Measurements from ENCODE around the gene ACP2. TPM values are rescaled to one million over a fixed set of nuclear protein-coding genes. Genes with fewer than 3 reads are reported as not detected.

The ACP2 gene
- total and polyA plus RNA-seq, 4 donors, result 40.3 to 94.4 (median 79.3) TPM

DNA sequence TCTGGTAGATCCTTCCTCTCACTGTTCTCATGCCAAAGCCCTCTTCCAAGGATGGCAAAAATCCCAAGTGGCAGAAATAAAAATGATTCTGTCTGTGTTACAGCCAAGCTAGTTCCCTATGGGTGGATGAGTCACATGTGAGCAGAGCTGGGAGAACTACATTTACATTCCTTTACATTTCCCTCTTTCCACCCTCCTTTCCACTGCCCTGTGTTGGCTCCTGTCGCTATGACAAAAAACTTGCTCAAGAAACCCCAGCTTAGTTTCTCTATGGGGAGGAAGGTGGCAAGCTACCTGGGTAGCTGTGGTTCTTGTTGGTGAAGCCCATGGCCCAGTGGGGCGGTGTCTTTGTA is 44.0 kb downstream of the ACP2 start:
- H3K9me3 ChIP-seq (ENCODE audit: control insufficient read depth in 4 of 4, low read length in 3 of 4), result no peaks in the 10 kb centered on the region
- H3K36me3 ChIP-seq (ENCODE audit: control insufficient read depth in 4 of 4, insufficient read depth in 3 of 4, low read depth in 1 of 4, low read length in 3 of 4), result no peaks in the 10 kb centered on the region
- no peak overlapping the region for H3K4me3 ChIP-seq (ENCODE audit: low read depth in 1 of 3, low read length in 3 of 3)
- no peak overlapping the region for H3K9ac ChIP-seq (ENCODE audit: low read depth in 1 of 2, low read length in 2 of 2)
- no peaks in the 10 kb centered on the region for H3K4me1 ChIP-seq (ENCODE audit: control insufficient read depth in 4 of 4, insufficient read depth in 4 of 4, low read length in 3 of 4)
- H3K27ac ChIP-seq (ENCODE audit: low read depth in 1 of 2, low read length in 2 of 2), result no peak overlapping the region
- DNase-seq (ENCODE audit: low spot score), result no peak
- no peak for TF ChIP-seq HNF4A (conservative IDR thresholded peaks at IDR 0.05)
- TF ChIP-seq NR2F2 (IDR thresholded peaks at IDR 0.05), result no peak
- TF ChIP-seq JUND (IDR thresholded peaks at IDR 0.05), result no peak
- no peak for TF ChIP-seq RXRA (IDR thresholded peaks at IDR 0.05)
- TF ChIP-seq GABPA (IDR thresholded peaks at IDR 0.05 in 1 of 2, conservative IDR thresholded peaks at IDR 0.05 in 1 of 2), result no peak
- TF ChIP-seq YY1 (IDR thresholded peaks at IDR 0.05), result no peak
- TF ChIP-seq EGR1 (IDR thresholded peaks at IDR 0.05; ENCODE audit: low read depth in 2 of 2), result no peak
- TF ChIP-seq, protein P1, sequence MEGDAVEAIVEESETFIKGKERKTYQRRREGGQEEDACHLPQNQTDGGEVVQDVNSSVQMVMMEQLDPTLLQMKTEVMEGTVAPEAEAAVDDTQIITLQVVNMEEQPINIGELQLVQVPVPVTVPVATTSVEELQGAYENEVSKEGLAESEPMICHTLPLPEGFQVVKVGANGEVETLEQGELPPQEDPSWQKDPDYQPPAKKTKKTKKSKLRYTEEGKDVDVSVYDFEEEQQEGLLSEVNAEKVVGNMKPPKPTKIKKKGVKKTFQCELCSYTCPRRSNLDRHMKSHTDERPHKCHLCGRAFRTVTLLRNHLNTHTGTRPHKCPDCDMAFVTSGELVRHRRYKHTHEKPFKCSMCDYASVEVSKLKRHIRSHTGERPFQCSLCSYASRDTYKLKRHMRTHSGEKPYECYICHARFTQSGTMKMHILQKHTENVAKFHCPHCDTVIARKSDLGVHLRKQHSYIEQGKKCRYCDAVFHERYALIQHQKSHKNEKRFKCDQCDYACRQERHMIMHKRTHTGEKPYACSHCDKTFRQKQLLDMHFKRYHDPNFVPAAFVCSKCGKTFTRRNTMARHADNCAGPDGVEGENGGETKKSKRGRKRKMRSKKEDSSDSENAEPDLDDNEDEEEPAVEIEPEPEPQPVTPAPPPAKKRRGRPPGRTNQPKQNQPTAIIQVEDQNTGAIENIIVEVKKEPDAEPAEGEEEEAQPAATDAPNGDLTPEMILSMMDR (IDR thresholded peaks at IDR 0.05; ENCODE audit: low read depth, low read length, missing input control), result no peak
- no peak for TF ChIP-seq SP1 (IDR thresholded peaks at IDR 0.05)
- TF ChIP-seq TAF1 (conservative IDR thresholded peaks at IDR 0.05), result no peak
- no peak for TF ChIP-seq RAD21 (IDR thresholded peaks at IDR 0.05)
- TF ChIP-seq, protein P2, sequence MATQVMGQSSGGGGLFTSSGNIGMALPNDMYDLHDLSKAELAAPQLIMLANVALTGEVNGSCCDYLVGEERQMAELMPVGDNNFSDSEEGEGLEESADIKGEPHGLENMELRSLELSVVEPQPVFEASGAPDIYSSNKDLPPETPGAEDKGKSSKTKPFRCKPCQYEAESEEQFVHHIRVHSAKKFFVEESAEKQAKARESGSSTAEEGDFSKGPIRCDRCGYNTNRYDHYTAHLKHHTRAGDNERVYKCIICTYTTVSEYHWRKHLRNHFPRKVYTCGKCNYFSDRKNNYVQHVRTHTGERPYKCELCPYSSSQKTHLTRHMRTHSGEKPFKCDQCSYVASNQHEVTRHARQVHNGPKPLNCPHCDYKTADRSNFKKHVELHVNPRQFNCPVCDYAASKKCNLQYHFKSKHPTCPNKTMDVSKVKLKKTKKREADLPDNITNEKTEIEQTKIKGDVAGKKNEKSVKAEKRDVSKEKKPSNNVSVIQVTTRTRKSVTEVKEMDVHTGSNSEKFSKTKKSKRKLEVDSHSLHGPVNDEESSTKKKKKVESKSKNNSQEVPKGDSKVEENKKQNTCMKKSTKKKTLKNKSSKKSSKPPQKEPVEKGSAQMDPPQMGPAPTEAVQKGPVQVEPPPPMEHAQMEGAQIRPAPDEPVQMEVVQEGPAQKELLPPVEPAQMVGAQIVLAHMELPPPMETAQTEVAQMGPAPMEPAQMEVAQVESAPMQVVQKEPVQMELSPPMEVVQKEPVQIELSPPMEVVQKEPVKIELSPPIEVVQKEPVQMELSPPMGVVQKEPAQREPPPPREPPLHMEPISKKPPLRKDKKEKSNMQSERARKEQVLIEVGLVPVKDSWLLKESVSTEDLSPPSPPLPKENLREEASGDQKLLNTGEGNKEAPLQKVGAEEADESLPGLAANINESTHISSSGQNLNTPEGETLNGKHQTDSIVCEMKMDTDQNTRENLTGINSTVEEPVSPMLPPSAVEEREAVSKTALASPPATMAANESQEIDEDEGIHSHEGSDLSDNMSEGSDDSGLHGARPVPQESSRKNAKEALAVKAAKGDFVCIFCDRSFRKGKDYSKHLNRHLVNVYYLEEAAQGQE (IDR thresholded peaks at IDR 0.05), result no peak
- TF ChIP-seq, protein P3, sequence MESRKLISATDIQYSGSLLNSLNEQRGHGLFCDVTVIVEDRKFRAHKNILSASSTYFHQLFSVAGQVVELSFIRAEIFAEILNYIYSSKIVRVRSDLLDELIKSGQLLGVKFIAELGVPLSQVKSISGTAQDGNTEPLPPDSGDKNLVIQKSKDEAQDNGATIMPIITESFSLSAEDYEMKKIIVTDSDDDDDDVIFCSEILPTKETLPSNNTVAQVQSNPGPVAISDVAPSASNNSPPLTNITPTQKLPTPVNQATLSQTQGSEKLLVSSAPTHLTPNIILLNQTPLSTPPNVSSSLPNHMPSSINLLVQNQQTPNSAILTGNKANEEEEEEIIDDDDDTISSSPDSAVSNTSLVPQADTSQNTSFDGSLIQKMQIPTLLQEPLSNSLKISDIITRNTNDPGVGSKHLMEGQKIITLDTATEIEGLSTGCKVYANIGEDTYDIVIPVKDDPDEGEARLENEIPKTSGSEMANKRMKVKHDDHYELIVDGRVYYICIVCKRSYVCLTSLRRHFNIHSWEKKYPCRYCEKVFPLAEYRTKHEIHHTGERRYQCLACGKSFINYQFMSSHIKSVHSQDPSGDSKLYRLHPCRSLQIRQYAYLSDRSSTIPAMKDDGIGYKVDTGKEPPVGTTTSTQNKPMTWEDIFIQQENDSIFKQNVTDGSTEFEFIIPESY (IDR thresholded peaks at IDR 0.05), result no peak
- TF ChIP-seq FOXA2 (IDR thresholded peaks at IDR 0.05), result no peak
- TF ChIP-seq, protein P4, sequence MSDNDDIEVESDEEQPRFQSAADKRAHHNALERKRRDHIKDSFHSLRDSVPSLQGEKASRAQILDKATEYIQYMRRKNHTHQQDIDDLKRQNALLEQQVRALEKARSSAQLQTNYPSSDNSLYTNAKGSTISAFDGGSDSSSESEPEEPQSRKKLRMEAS (IDR thresholded peaks at IDR 0.05), result no peak
- TF ChIP-seq FOXA1 (IDR thresholded peaks at IDR 0.05), result no peak
- WGBS, result 88% methylated on average over 2 of the region's 2 CpGs
- H3K27me3 ChIP-seq (ENCODE audit: control insufficient read depth in 4 of 4, insufficient read depth in 4 of 4, low read length in 3 of 4), result no peaks in the 10 kb centered on the region

DNA sequence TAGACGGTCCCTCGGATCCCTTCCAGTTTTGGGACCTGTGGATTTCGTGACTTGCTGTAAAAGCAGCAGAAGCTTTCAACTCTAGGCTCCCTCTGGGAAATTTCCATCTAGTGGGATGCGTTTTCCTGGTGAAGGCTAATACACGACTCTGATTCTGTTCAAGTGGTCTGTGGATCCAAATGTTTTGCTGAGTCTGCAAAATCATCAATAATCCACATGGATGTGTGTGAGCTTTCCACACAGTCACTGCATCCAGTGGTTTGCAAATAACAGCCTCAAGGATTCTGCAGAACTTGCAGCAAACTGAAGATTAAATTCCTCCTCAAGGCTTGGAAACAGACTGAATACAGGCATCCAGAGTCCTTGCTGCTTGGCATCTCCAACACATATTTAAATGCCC is 46.0 kb downstream of the ACP2 start:
- Histone ChIP-seq H3K36me3 (ENCODE audit: control insufficient read depth in 4 of 4, insufficient read depth in 3 of 4, low read depth in 1 of 4, low read length in 3 of 4) (no peaks in the 10 kb centered on the region), H3K27ac (ENCODE audit: low read depth in 1 of 2, low read length in 2 of 2) (no peak overlapping the region), H3K9ac (ENCODE audit: low read depth in 1 of 2, low read length in 2 of 2) (no peak overlapping the region), H3K27me3 (ENCODE audit: control insufficient read depth in 4 of 4, insufficient read depth in 4 of 4, low read length in 3 of 4) (no peaks in the 10 kb centered on the region), H3K9me3 (ENCODE audit: control insufficient read depth in 4 of 4, low read length in 3 of 4) (no peaks in the 10 kb centered on the region), H3K4me1 (ENCODE audit: control insufficient read depth in 4 of 4, insufficient read depth in 4 of 4, low read length in 3 of 4) (no peaks in the 10 kb centered on the region), H3K4me3 (ENCODE audit: low read depth in 1 of 3, low read length in 3 of 3) (no peak overlapping the region)
- 84% methylated on average over 5 of the region's 5 CpGs for WGBS
- no peak for DNase-seq (ENCODE audit: low spot score)
- TF ChIP-seq, protein P2 (IDR thresholded peaks at IDR 0.05), result no peak
- TF ChIP-seq FOXA1 (IDR thresholded peaks at IDR 0.05) (no peak), RXRA (IDR thresholded peaks at IDR 0.05) (no peak), FOXA2 (IDR thresholded peaks at IDR 0.05) (no peak), SP1 (IDR thresholded peaks at IDR 0.05) (no peak), GABPA (IDR thresholded peaks at IDR 0.05 in 1 of 2, conservative IDR thresholded peaks at IDR 0.05 in 1 of 2) (no peak), HNF4G (IDR thresholded peaks at IDR 0.05) (no peak)
- TF ChIP-seq, protein P4 (IDR thresholded peaks at IDR 0.05), result no peak
- TF ChIP-seq, protein P1 (IDR thresholded peaks at IDR 0.05; ENCODE audit: low read depth, low read length, missing input control), result no peak
- TF ChIP-seq, protein P5, sequence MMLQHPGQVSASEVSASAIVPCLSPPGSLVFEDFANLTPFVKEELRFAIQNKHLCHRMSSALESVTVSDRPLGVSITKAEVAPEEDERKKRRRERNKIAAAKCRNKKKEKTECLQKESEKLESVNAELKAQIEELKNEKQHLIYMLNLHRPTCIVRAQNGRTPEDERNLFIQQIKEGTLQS (IDR thresholded peaks at IDR 0.05), result no peak
